Mammary epithelial cell (primary cell): Measurements from ENCODE around the gene ADAM12.

ENCODE experiments used
- EZH2 ChIP-seq: IDR thresholded peaks from 2 replicates; pipeline ENCODE4 v1.6.1; 2012; ENCODE audit warnings: low read length, inconsistent platforms, borderline replicate concordance
- TF ChIP-seq, protein P1 (sequence below), 2 donors: IDR thresholded peaks in 1 of 2; conservative IDR thresholded peaks in 1 of 2; 2 replicates each; pipeline ENCODE4 v1.5.1; 2011 to 2012; ENCODE audit warnings: inconsistent platforms in 2 of 2, low read length in 2 of 2, mild to moderate bottlenecking in 2 of 2, control low read depth in 1 of 2, low read depth in 1 of 2; ENCODE audit not compliant: insufficient read depth in 1 of 2; ENCODE audit errors: extremely low read depth in 1 of 2

DNA sequence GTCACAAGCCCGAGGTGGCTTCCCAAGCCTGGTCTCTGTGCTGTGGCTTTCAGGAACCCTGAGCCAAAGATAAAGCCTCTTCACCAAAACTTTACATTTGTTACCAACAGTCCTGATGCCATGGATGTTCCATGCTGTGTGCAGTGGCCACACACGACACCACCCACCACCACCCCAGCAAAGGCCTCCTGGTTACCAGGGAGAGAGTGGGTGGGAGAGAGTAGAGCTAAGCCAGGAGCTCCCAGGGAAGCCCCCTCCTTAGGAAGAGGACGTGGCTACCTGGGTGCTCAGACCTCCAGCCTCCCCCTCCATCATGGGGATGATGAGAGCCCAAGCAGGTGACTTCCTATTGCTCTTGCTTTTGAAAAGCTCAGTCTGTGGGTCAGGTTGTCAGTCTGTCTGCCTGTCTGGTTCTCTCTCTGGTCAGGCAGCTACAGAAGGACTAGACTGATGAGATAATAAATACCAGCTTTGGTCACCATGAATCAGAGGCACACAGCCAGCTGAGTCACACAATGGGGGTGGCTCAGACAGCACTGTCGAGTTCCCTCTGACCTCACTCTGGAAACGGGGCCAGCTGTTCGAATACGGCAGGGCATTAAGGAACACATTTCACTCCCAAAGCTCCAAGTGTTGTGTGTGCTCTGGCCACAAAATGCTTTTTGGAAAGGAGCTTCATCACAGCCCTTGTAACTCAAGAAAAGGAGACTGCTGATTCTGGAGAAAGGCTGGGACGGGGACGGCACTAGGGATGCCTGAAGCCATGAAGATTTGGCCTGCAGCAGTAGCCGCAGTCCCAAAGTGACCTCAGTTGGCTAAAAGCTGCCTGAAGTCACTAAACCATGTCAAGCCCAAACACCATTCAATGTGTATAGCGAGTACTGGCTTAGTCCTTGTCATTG, 325.9 kb downstream of the ADAM12 start:
- TF ChIP-seq, protein P1, sequence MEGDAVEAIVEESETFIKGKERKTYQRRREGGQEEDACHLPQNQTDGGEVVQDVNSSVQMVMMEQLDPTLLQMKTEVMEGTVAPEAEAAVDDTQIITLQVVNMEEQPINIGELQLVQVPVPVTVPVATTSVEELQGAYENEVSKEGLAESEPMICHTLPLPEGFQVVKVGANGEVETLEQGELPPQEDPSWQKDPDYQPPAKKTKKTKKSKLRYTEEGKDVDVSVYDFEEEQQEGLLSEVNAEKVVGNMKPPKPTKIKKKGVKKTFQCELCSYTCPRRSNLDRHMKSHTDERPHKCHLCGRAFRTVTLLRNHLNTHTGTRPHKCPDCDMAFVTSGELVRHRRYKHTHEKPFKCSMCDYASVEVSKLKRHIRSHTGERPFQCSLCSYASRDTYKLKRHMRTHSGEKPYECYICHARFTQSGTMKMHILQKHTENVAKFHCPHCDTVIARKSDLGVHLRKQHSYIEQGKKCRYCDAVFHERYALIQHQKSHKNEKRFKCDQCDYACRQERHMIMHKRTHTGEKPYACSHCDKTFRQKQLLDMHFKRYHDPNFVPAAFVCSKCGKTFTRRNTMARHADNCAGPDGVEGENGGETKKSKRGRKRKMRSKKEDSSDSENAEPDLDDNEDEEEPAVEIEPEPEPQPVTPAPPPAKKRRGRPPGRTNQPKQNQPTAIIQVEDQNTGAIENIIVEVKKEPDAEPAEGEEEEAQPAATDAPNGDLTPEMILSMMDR (conservative IDR thresholded peaks at IDR 0.05 in 1 of 2, IDR thresholded peaks at IDR 0.05 in 1 of 2; ENCODE audit: extremely low read depth in 1 of 2, insufficient read depth in 1 of 2, low read depth in 1 of 2, low read length in 2 of 2), result no peak
- TF ChIP-seq EZH2, result no peak
